HG02678 (cell line): ENCODE measurements around the gene TET3.

Experiments used
- ATAC-seq: cut with Tn5 transposase; IDR thresholded peaks from one replicate; pipeline ENCODE4 v1.9.1; 2021; ENCODE audit warnings: mild to moderate bottlenecking, moderate library complexity; ENCODE audit not compliant: unreplicated experiment

TET3 gene

DNA sequence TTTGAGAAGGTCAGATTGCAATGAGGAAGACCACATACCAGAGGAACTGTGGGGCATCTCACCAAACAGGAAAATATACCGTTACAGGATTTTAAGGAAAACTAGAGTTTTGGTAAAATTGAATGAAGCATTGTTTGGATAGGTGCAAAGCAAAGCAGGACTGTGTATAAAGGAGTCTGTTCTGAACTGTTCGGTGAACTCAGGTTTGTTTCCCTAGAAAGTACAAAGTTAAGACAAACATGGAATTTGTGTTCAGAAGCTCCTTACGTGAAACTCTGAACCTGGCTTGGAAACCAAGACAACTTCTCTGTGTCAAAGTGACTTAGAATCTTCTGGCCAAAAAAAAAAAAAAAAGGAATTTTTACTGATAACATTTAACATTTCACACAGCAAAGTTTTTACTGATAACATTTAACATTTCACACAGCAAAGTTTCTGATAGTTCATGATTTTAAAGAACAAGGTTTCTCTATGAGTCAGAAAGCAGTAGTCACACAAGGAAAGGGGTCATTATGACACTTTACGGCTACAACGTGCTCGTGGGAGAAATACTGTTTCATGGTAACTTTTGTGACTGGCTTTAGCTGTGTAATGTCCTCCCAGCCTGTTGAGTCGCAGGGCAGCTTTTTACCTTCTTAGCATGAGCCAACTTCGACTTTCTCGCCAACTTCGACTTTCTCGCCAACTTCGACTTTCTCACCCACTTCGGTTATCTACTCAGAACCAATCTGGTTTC, 21.2 kb upstream of the TET3 start:
- peak; percentile 78 for ATAC-seq

- no peak for ATAC-seq
These were observed 20.5 kb upstream of the TET3 start for GRCh38 chr2:73964223-73964622.

GRCh38 chr2:73965053-73965452, 19.7 kb upstream of the TET3 start:
- ATAC-seq, result no peak

GRCh38 chr2:73968357-73968937, 16.3 kb upstream of the TET3 start:
- no peak for ATAC-seq

- no peak for ATAC-seq
These were observed 15.4 kb upstream of the TET3 start for GRCh38 chr2:73969356-73969755.

DNA sequence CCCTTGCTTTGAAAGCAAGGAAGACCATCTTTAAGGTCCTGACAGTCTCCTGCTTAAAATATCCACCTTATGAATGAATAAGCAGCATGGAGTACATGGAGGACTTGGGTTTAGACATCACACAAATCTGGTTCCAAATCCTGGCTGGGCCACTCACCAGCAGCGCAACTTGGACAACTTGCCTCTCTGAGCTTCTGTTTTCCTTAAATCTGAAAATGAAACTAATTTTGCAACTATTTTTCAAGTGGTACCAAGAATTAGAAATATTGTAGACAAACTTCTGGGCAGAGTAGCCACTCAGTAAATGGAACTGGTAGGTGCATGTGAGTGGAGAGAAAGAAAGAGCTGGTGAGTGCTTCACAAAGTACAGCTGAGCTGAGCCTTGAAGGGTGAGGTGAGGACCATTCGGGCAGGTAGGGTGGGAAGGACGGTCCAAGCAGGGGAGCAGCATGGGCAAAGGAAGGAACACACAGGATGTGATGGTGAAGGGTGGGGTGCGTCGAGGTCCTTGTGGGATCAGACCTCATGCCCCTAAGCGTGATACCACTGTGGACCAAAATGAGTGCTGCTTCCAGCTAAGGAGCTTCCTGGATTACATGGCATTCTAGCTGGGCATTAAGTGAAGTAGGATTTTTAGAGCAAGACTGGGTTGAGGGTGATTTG, 14.4 kb upstream of the TET3 start:
- no peak for ATAC-seq

DNA sequence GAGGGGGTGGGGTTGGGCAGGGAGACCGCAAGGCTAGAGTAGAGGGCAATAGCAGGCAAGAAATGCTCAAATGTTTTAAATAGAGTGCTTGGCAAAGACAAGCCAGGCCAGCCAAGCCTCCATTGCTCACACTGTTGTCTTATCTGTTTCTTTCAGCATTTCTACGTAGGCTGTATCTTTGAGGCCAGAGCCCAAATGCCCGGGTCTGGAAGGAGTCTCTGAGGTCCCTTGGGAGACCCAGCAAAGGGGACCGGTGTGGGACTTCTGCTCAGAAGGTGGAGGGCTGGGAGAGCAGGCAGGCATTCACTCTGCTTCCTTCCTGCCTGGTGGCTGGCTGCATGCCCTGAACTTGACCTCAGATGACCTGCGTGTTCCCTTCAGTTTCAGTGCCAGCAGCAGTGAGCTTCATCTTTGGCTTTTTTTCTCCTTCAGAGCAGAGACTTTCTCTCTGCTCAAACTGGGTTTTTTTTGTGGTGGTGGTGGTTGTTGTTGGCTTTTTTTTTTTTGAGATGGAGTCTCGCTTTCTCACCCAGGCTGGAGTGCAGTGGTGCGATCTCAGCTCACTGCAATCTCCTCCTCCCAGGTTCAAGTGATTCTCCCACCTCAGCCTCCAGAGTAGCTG, 13.7 kb upstream of the TET3 start:
- peak; percentile 87 for ATAC-seq

- ATAC-seq, result no peak
These were observed 13.0 kb upstream of the TET3 start for GRCh38 chr2:73971722-73972121.

DNA sequence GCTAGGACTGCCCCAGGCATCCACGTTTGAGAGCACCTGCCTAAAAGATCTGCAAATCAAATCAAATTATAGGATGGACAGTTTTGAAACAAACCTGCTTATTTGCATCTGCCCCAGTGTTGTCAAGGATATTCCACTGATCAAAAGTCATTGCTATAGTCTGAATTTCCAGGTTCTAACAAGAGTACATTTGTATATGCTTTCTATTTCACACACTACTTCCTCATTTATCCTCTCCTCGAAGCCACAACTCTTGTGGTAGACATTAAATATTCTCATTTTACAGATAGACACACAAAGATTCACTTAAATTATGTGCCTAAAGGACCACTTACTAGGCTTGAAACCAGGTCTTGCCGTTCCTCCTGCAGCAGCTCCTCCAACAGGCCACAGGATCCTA, 11.9 kb upstream of the TET3 start:
- ATAC-seq, result no peak

GRCh38 chr2:73975731-73976130, 9.0 kb upstream of the TET3 start:
- ATAC-seq, result no peak

- ATAC-seq, result no peak
These were observed 7.9 kb upstream of the TET3 start for GRCh38 chr2:73976803-73977202.

GRCh38 chr2:73977466-73977865, 7.2 kb upstream of the TET3 start:
- ATAC-seq, result no peak

GRCh38 chr2:73979021-73979420, 5.7 kb upstream of the TET3 start:
- peak; percentile 40 for ATAC-seq

DNA sequence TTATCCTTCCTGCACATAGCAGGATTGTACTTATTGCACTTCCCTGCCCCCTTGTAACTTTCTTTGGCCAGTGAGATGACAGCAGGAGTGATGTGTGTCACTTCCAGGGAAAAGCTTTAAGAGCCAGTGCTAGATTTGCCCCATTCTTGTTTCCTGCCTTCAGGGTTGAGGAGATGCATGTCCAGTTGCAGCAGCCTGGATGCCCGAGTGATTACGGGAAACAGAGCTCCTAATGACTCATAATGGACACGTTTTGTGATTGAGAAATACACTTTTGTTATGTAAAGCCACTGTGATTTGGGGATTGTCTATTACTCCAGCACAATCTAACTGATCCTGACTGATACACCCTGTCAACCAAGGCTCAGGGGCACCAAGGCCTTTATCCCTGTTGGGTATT, 5.0 kb upstream of the TET3 start:
- no peak for ATAC-seq

DNA sequence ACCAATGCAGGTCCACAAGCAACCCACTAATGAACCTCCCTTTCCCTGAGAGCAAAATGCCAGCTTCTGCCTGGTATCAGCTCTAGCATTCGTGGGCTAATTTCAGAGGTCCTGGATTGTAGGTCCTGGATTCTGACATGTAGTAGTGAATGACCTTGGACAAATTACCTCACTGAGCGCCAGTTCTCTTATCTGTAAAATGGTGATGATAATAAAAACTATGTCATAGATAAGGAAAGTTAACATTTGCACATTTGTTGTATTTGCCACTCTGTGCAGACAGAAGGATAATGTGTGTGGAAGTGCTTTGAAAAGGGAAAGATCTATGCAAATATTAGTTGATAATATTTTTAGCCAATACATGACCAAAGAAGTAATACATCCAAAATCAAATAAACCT, 4.1 kb upstream of the TET3 start:
- no peak for ATAC-seq

GRCh38 chr2:73981081-73982001, 3.4 kb upstream of the TET3 start:
- peak; percentile 27 for ATAC-seq

GRCh38 chr2:73982140-73982617, 2.5 kb upstream of the TET3 start:
- no peak for ATAC-seq

DNA sequence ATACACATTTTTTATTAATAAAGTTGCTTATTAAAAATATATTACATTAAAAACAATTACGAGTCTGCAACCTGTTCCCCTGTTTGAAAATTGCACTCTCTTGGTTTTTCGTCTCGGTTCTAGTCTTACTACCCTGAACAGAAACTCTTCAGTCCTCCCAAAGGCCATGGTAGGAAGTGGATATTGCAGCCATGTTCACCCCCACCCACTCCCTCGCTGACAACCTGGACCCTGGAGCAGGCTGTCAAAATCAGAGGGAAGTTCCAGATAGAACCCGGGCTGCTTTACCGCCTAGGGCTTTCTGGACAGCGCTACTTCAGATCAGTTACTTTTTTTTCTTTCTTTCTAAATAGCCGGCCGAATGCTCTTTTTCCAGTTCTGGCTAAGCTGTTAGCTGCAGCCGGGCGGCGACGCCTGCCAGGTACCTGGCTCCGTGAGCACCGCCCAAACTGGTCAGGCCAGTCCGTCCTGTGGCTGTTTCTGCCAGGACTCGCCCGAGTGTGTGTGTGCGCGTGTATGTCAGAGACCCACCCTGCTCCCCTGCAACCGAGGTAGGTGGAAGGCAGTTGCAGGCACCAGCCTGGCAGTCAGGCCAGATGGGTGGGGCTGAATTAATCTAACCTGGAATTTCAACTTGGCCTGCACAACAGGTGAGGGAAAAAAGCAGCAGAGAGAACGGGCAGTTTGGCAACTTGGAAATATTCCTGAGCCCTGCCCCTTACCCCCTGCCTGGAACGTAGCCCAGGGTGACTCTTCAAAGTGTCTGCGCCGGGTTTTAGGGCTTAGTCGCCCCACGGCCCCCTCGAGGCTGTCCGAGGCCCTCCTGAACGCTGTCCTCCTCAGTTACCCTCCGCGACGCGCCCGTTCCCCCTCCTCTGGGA, 1.1 kb upstream of the TET3 start:
- no peak for ATAC-seq

DNA sequence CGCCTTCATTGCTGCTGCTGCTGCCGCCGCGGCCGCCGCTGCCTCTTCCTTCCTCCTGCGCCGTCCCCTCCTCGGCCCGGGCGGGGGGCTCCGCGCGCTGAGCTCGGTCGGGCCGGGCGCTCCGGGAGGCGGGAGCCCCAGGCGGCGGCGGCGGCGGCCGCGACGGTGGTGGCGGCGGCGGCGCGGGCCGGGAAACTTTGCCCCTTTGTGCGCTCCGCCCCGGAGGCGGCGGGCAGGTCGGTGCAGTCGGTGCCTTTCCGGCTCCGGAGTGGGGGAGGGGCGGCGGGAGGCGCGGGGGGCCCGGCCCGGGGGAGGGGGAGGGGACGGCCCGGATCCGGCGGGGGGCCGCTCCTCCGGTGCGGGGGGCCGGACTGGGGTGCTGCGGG, 205 bp downstream of the TET3 start:
- ATAC-seq, result peak; percentile 18
